BE2C (cell line): ENCODE results near the gene CUL3.

Experiments used
- DNase-seq: peaks from one replicate; pipeline ENCODE4 v3.0.0-alpha.2; 2020
- H3K27me3 ChIP-seq: fragments of 250-450 bp; sonication (Bioruptor Pico); 2 replicates; pipeline ENCODE4 v1.5.1; 2020; ENCODE audit warnings: mild to moderate bottlenecking
- H3K36me3 ChIP-seq: fragments of 250-450 bp; sonication (Bioruptor Pico); 2 replicates; pipeline ENCODE4 v1.5.1; 2020; ENCODE audit warnings: mild to moderate bottlenecking
- H3K4me1 ChIP-seq: fragments of 250-450 bp; sonication (Bioruptor Pico); 2 replicates; pipeline ENCODE4 v1.5.1; 2020
- H3K4me3 ChIP-seq: 2 replicates; pipeline ENCODE4 v1.5.1; 2011; ENCODE audit warnings: low read depth, low read length
- H3K9me3 ChIP-seq: fragments of 250-450 bp; sonication (Bioruptor Pico); 2 replicates; pipeline ENCODE4 v1.5.1; 2020
- CTCF ChIP-seq: IDR thresholded peaks from 2 replicates; pipeline ENCODE4 v1.5.1; 2012; ENCODE audit warnings: mild to moderate bottlenecking, low read depth, low read length

CUL3 gene

GRCh38 chr2:224563537-224563936 lies 21.6 kb downstream of the CUL3 start:
- TF ChIP-seq CTCF, result no peak
- Histone ChIP-seq H3K27me3 (no peaks in the 10 kb centered on the region), H3K4me1 (no peaks in the 10 kb centered on the region), H3K9me3 (no peaks in the 10 kb centered on the region; the same call in 1 of the 2 replicates), H3K4me3 (no peak overlapping the region), H3K36me3 (peaks cover 10% of the 10 kb centered on the region)
- DNase-seq, result no peak

- TF ChIP-seq CTCF, result no peak
- no peaks in the 10 kb centered on the region for H3K4me1 ChIP-seq
- no peaks in the 10 kb centered on the region for H3K27me3 ChIP-seq
- peaks cover 10% of the 10 kb centered on the region for H3K36me3 ChIP-seq
- H3K4me3 ChIP-seq, result no peak overlapping the region
- no peaks in the 10 kb centered on the region; the same call in 1 of the 2 replicates for H3K9me3 ChIP-seq
- no peak for DNase-seq
Measured at GRCh38 chr2:224562831-224563230, 22.3 kb downstream of the CUL3 start.

GRCh38 chr2:224561234-224562005 lies 23.7 kb downstream of the CUL3 start:
- Histone ChIP-seq H3K9me3 (no peaks in the 10 kb centered on the region; the same call in 1 of the 2 replicates), H3K4me3 (no peak overlapping the region), H3K36me3 (peaks cover 9% of the 10 kb centered on the region), H3K4me1 (no peaks in the 10 kb centered on the region), H3K27me3 (no peaks in the 10 kb centered on the region)
- no peak for DNase-seq
- TF ChIP-seq CTCF, result no peak

GRCh38 chr2:224560549-224560948 lies 24.6 kb downstream of the CUL3 start:
- TF ChIP-seq CTCF, result no peak
- H3K27me3 ChIP-seq, result no peaks in the 10 kb centered on the region
- H3K4me1 ChIP-seq, result no peaks in the 10 kb centered on the region
- no peak for DNase-seq
- H3K36me3 ChIP-seq, result no peaks in the 10 kb centered on the region; the same call in none of the 2 replicates
- no peak overlapping the region for H3K4me3 ChIP-seq
- H3K9me3 ChIP-seq, result no peaks in the 10 kb centered on the region; the same call in 1 of the 2 replicates

GRCh38 chr2:224557610-224558009 lies 27.6 kb downstream of the CUL3 start:
- DNase-seq, result no peak
- TF ChIP-seq CTCF, result no peak
- H3K4me3 ChIP-seq, result no peak overlapping the region
- no peaks in the 10 kb centered on the region; the same call in none of the 2 replicates for H3K36me3 ChIP-seq
- H3K4me1 ChIP-seq, result no peaks in the 10 kb centered on the region
- no peaks in the 10 kb centered on the region for H3K27me3 ChIP-seq
- no peaks in the 10 kb centered on the region; the same call in 1 of the 2 replicates for H3K9me3 ChIP-seq

- no peak for DNase-seq
- Histone ChIP-seq H3K4me1 (no peaks in the 10 kb centered on the region), H3K9me3 (no peaks in the 10 kb centered on the region), H3K4me3 (no peak overlapping the region), H3K36me3 (no peaks in the 10 kb centered on the region; the same call in none of the 2 replicates), H3K27me3 (no peaks in the 10 kb centered on the region)
- TF ChIP-seq CTCF, result no peak
Measured at GRCh38 chr2:224556381-224556780, 28.8 kb downstream of the CUL3 start.
